K562 (cell line): ENCODE data around the gene MED29. TPM values are rescaled to one million over a fixed set of nuclear protein-coding genes. Genes with fewer than 3 reads are reported as not detected.
A peak's percentile ranks its signal among the peaks of the same experiment; 100 is the strongest.

Experiments
- ATF7 ChIP-seq: fragments of 450-650 bp; IDR thresholded peaks from 2 replicates; pipeline ENCODE4 v1.7.1; 2014; ENCODE audit warnings: mild to moderate bottlenecking, moderate library complexity
- BCOR ChIP-seq: fragments of 450-650 bp; IDR thresholded peaks from 2 replicates; pipeline ENCODE4 v1.6.1; 2016
- CHD1 ChIP-seq: fragments of 200-600 bp; sonication (generic); IDR thresholded peaks from one replicate; pipeline ENCODE4 v1.6.1; 2012; ENCODE audit warnings: mild to moderate bottlenecking, moderate library complexity, low read length, inconsistent platforms
- ESRRA ChIP-seq: fragments of 450-650 bp; IDR thresholded peaks from 2 replicates; pipeline ENCODE4 v1.6.1; 2014; ENCODE audit warnings: low read depth, mild to moderate bottlenecking, moderate library complexity, borderline replicate concordance
- HDAC8 ChIP-seq: fragments of 450-650 bp; IDR thresholded peaks from 2 replicates; pipeline ENCODE4 v1.6.1; 2016; ENCODE audit warnings: mild to moderate bottlenecking, missing genetic modification characterization, moderate library complexity, missing compliant biosample characterization
- HNRNPH1 ChIP-seq: fragments of 200-400 bp; formaldehyde crosslinking; optimal IDR thresholded peaks from 2 replicates; pipeline ENCODE3; 2017; ENCODE audit warnings: low read depth, mild to moderate bottlenecking, low read length, moderate library complexity
- ID3 ChIP-seq, 2 experiments: fragments of 250-450 bp in 1 of 2; fragments of 450-650 bp in 1 of 2; sonication (Bioruptor Pico) in 1 of 2; IDR thresholded peaks; 2 replicates each; pipeline versions ENCODE4 v1.6.1 to v1.8.0; 2016 to 2021; ENCODE audit warnings: mild to moderate bottlenecking in 2 of 2, moderate library complexity in 2 of 2, missing compliant biosample characterization in 1 of 2, missing genetic modification characterization in 1 of 2
- IRF9 ChIP-seq: fragments of 450-650 bp; IDR thresholded peaks from 2 replicates; pipeline ENCODE4 v1.6.1; 2016; ENCODE audit warnings: missing biosample characterization, missing genetic modification characterization
- KDM1A ChIP-seq, 2 experiments: fragments of 450-650 bp; IDR thresholded peaks; 2 replicates each; pipeline ENCODE4 v1.6.1; 2016; ENCODE audit warnings: mild to moderate bottlenecking in 2 of 2
- MBD1 ChIP-seq: fragments of 250-450 bp; sonication (Bioruptor Pico); IDR thresholded peaks from 2 replicates; pipeline ENCODE4 v1.8.0; 2022; ENCODE audit warnings: inconsistent platforms
- MYNN ChIP-seq, 2 experiments: sonication (generic); formaldehyde crosslinking in 1 of 2; IDR thresholded peaks; 2 replicates each; pipeline versions ENCODE4 v1.5.0 to v1.6.1; 2016 to 2020; ENCODE audit warnings: antibody characterized with exemption in 1 of 2, missing genetic modification reagents in 1 of 2
- NRF1 ChIP-seq, 2 experiments: fragments of 450-650 bp; IDR thresholded peaks in 1 of 2; conservative IDR thresholded peaks in 1 of 2; 2 replicates each; pipeline ENCODE4 v1.6.1; 2014; ENCODE audit warnings: mild to moderate bottlenecking in 2 of 2
- SAP30 ChIP-seq: fragments of 200-600 bp; sonication (generic); IDR thresholded peaks from 2 replicates; pipeline ENCODE4 v1.6.1; 2012; ENCODE audit warnings: borderline replicate concordance, low read depth, mild to moderate bottlenecking, moderate library complexity, low read length, control low read depth, inconsistent platforms; ENCODE audit not compliant: insufficient read depth, poor library complexity, severe bottlenecking
- SP1 ChIP-seq: sonication (generic); formaldehyde crosslinking; IDR thresholded peaks from 2 replicates; pipeline ENCODE4 v1.8.1; 2022; ENCODE audit warnings: mild to moderate bottlenecking, missing genetic modification reagents
- ZMIZ1 ChIP-seq, 2 experiments: fragments of 150-350 bp in 1 of 2; IDR thresholded peaks; 2 replicates each; pipeline ENCODE4 v1.6.1; 2012 to 2016; ENCODE audit warnings: low read depth in 2 of 2, low read length in 2 of 2, mild to moderate bottlenecking in 1 of 2, moderate library complexity in 1 of 2
- ZNF445 ChIP-seq: fragments of 250-450 bp; sonication (Bioruptor Pico); IDR thresholded peaks from 2 replicates; pipeline ENCODE4 v1.4.0; 2020; ENCODE audit warnings: low read depth, mild to moderate bottlenecking, moderate library complexity
- ZNF589 ChIP-seq: fragments of 200-800 bp; sonication (Bioruptor generic); IDR thresholded peaks from 2 replicates; pipeline ENCODE4 v1.6.1; 2016; ENCODE audit warnings: low read depth, missing genetic modification characterization, missing compliant biosample characterization
- ZNF707 ChIP-seq: fragments of 250-450 bp; sonication (Bioruptor Pico); conservative IDR thresholded peaks from 2 replicates; pipeline ENCODE4 v1.8.0; 2022; ENCODE audit warnings: inconsistent platforms, mild to moderate bottlenecking, moderate library complexity
- polyA plus RNA-seq, 8 experiments: library from polyadenylated mRNA; depleted of rRNA in 4 of 8; stranded (reverse) in 5 of 8; unstranded in 3 of 8; fragments of >200 nt; fragmentation: Nextera tagmentation in 2 of 8; fragmentation: Illumina TruSeq in 1 of 8; extraction: Ambion mirVana in 2 of 8; extraction: Trizol in 1 of 8; gene quantifications; 2 replicates each; pipeline versions ENCODE4 v1.2.1 to v1.2.3, GENCODE V29; 2011 to 2014; ENCODE audit warnings: inconsistent platforms in 1 of 8, missing spikeins in 1 of 8
- total RNA-seq, 7 experiments: library from RNA; depleted of rRNA in 6 of 7; stranded (reverse); fragments of >200 nt in 6 of 7; fragmentation: Illumina TruSeq in 2 of 7; extraction: Trizol in 2 of 7; gene quantifications; 2 replicates each; pipeline versions ENCODE4 v1.2.1 to v1.2.3, GENCODE V29; 2011 to 2021; ENCODE audit warnings: low replicate concordance in 1 of 7

The MED29 gene
- total and polyA plus RNA-seq, 9 of the 15 experiments (the other 6 are each of a cell fraction or from before 2014, with no cell fraction given), result 1.8 to 22.6 (median 12.4) TPM

GRCh38 chr19:39445196-39446111 is 54.3 kb downstream of the MED29 start, which contains the start of gene SUPT5H (continued):
- peak; percentile 70; the same call in 1 of the 2 replicates for TF ChIP-seq MYNN (IDR thresholded peaks at IDR 0.05)
- no peak for TF ChIP-seq MYNN (CRISPR knock-in tag; IDR thresholded peaks at IDR 0.05)
- no peak for TF ChIP-seq SAP30
- no peak for TF ChIP-seq HNRNPH1
- no peak for TF ChIP-seq MBD1 (CRISPR knock-in tag)
- TF ChIP-seq CHD1, result peak; percentile 95
- 0 out of 4 replicates have a peak, but pooled peaks of 1 of the 2 experiments have one; percentile 41 for TF ChIP-seq ZMIZ1 (IDR thresholded peaks at IDR 0.05; ENCODE audit: low read depth in 2 of 2, low read length in 2 of 2)
- TF ChIP-seq NRF1 (conservative IDR thresholded peaks at IDR 0.05 in 1 of 2, IDR thresholded peaks at IDR 0.05 in 1 of 2), result peak; percentile 61 to 68
- no peak for TF ChIP-seq ZNF445 (CRISPR knock-in tag)
- TF ChIP-seq ZNF707, result no peak
- TF ChIP-seq SP1 (CRISPR knock-in tag), result peak; percentile 49
- no peak for TF ChIP-seq IRF9
- peak; percentile 96 for TF ChIP-seq BCOR
- TF ChIP-seq KDM1A (IDR thresholded peaks at IDR 0.05), result no peak
- TF ChIP-seq HDAC8 (tag), result 0 out of 2 replicates have a peak, but pooled peaks have one; percentile 34
- peak; percentile 21; the same call in 1 of the 2 replicates for TF ChIP-seq ESRRA
- peak; percentile 75; the same call in 1 of the 2 replicates for TF ChIP-seq ATF7
- no peak for TF ChIP-seq ZNF589 (CRISPR knock-in tag)
- no peak for TF ChIP-seq ID3 (CRISPR knock-in tag; IDR thresholded peaks at IDR 0.05)
- no peak for TF ChIP-seq ID3 (tag; IDR thresholded peaks at IDR 0.05)
